KMS-11 (cell line): ENCODE results near the gene CD59.
A peak's percentile ranks its signal among the peaks of the same experiment; 100 is the strongest.

Experiments
- H2AFZ ChIP-seq: fragments of 200-600 bp; sonication (generic); 2 replicates; pipeline ENCODE4 v1.6.1; 2016; ENCODE audit warnings: antibody characterized with exemption, mixed run types, low read depth
- H3K27ac ChIP-seq: fragments of 200-600 bp; sonication (generic); 2 replicates; pipeline ENCODE4 v1.6.1; 2016; ENCODE audit warnings: mild to moderate bottlenecking, mixed run types
- H3K27me3 ChIP-seq: fragments of 200-600 bp; sonication (generic); 2 replicates; pipeline ENCODE4 v1.6.1; 2017; ENCODE audit warnings: mild to moderate bottlenecking, low read depth, mixed run types, moderate library complexity; ENCODE audit not compliant: insufficient read depth
- H3K36me3 ChIP-seq: fragments of 200-600 bp; sonication (generic); 2 replicates; pipeline ENCODE4 v1.6.1; 2017; ENCODE audit warnings: mild to moderate bottlenecking, mixed run types; ENCODE audit not compliant: insufficient read depth
- H3K4me1 ChIP-seq: fragments of 200-600 bp; sonication (generic); 2 replicates; pipeline ENCODE4 v1.6.1; 2016; ENCODE audit warnings: mild to moderate bottlenecking, low read depth, mixed run types; ENCODE audit not compliant: poor library complexity, severe bottlenecking
- H3K4me2 ChIP-seq: fragments of 200-600 bp; sonication (generic); 2 replicates; pipeline ENCODE4 v1.7.0; 2016; ENCODE audit warnings: mild to moderate bottlenecking, mixed run types
- H3K4me3 ChIP-seq: fragments of 200-600 bp; sonication (generic); IDR thresholded peaks from 2 replicates; pipeline ENCODE4 v1.6.1; 2017; ENCODE audit warnings: low read depth, low read length, mixed read lengths; ENCODE audit not compliant: insufficient read depth
- H3K79me2 ChIP-seq: fragments of 200-600 bp; sonication (generic); 2 replicates; pipeline ENCODE4 v1.6.1; 2016; ENCODE audit warnings: low read depth, mixed run types; ENCODE audit not compliant: insufficient read depth
- H3K9ac ChIP-seq: fragments of 200-600 bp; sonication (generic); 2 replicates; pipeline ENCODE4 v1.6.1; 2016; ENCODE audit warnings: mild to moderate bottlenecking, mixed run types
- H4K20me1 ChIP-seq: fragments of 200-600 bp; sonication (generic); 2 replicates; pipeline ENCODE4 v1.6.1; 2016; ENCODE audit warnings: mild to moderate bottlenecking, mixed run types; ENCODE audit not compliant: insufficient read depth
- TF ChIP-seq, protein P1 (sequence below): fragments of 200-600 bp; sonication (generic); conservative IDR thresholded peaks from 2 replicates; pipeline ENCODE4 v1.6.1; 2017; ENCODE audit warnings: low read depth, mild to moderate bottlenecking, antibody characterized with exemption, low read length, moderate library complexity, mixed read lengths

Gene CD59

DNA sequence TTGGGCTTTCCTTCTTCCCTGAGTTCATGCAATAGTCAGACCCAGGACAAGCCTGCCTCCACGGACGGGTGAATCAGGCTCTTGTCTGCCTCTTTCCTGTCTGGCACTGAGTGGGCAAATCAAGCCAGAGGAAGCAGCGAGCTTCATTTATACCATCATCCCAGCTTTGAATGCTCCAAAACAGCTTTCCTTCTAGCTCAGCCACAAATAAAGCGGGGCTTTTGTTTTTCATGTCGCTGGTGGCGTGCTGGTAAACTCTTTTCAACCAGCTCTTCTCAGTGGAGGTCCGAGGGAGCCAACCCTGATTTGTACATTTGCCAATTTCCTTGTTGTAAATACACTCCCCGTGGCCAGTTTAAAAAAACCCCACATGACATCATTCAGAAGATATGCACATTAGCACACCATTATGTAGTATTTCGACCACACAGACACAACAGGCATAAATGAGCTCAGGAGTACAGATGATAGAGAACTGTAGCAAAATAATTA, 44.2 kb downstream of the CD59 start:
- Histone ChIP-seq H3K4me1 (peaks cover 43% of the 10 kb centered on the region), H3K9ac (no peak overlapping the region), H3K36me3 (no peaks in the 10 kb centered on the region), H4K20me1 (no peaks in the 10 kb centered on the region), H3K27me3 (no peaks in the 10 kb centered on the region), H3K27ac (no peak overlapping the region), H3K4me3 (no peak overlapping the region), H3K4me2 (peak overlapping the region; percentile 23; the same call in 1 of the 2 replicates), H2AFZ (no peak overlapping the region), H3K79me2 (no peaks in the 10 kb centered on the region)
- TF ChIP-seq, protein P1, sequence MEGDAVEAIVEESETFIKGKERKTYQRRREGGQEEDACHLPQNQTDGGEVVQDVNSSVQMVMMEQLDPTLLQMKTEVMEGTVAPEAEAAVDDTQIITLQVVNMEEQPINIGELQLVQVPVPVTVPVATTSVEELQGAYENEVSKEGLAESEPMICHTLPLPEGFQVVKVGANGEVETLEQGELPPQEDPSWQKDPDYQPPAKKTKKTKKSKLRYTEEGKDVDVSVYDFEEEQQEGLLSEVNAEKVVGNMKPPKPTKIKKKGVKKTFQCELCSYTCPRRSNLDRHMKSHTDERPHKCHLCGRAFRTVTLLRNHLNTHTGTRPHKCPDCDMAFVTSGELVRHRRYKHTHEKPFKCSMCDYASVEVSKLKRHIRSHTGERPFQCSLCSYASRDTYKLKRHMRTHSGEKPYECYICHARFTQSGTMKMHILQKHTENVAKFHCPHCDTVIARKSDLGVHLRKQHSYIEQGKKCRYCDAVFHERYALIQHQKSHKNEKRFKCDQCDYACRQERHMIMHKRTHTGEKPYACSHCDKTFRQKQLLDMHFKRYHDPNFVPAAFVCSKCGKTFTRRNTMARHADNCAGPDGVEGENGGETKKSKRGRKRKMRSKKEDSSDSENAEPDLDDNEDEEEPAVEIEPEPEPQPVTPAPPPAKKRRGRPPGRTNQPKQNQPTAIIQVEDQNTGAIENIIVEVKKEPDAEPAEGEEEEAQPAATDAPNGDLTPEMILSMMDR: no peak

- H3K36me3 ChIP-seq: no peaks in the 10 kb centered on the region
- H2AFZ ChIP-seq: no peak overlapping the region
- H3K4me2 ChIP-seq: no peak overlapping the region
- H3K4me1 ChIP-seq: peaks cover 43% of the 10 kb centered on the region
- TF ChIP-seq, protein P1: no peak
- no peaks in the 10 kb centered on the region for H4K20me1 ChIP-seq
- no peak overlapping the region for H3K9ac ChIP-seq
- H3K79me2 ChIP-seq: no peaks in the 10 kb centered on the region
- no peak overlapping the region for H3K27ac ChIP-seq
- no peaks in the 10 kb centered on the region for H3K27me3 ChIP-seq
- H3K4me3 ChIP-seq: no peak overlapping the region
Measured at GRCh38 chr11:33691066-33691864, 45.0 kb downstream of the CD59 start.

DNA sequence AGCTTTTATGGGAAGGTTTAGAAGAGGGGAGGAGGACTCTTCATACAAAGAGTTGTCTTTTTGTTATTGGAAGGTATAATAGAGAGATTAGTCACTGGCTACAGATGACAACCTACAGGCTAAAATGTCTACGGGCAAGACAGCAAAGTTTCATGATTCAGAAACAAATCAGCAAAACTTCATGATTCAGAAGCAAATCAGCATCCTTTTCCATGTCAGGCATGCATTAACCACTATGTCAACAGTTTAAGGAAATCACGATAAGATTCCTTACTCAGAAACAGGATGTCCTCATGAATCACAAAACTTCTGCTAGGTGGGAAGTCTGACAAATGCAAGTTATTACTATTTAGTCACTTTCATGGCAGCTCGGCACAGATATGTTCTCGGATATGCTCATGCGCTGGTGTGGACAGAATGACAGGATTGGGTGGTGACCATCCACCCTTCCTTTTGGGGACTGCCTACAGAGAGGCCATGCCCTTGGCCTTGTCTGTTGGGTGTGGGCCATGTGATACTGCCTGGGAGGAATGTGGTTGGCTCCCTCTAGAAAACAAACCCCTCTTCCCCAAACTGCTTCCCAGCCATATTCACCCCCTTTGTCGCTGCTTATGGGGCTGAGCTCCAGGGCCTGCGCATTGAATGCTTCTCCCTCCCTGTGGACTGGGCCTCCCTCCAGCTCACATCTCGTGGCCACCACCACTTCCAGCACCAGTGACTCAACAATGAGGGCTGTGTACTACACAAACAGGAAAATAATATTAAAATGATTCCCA, 45.7 kb downstream of the CD59 start:
- H3K9ac ChIP-seq: no peak overlapping the region
- no peaks in the 10 kb centered on the region for H3K27me3 ChIP-seq
- H3K4me3 ChIP-seq: no peak overlapping the region
- TF ChIP-seq, protein P1: no peak
- H3K27ac ChIP-seq: no peak overlapping the region
- H3K79me2 ChIP-seq: no peaks in the 10 kb centered on the region
- no peaks in the 10 kb centered on the region for H3K36me3 ChIP-seq
- peaks cover 40% of the 10 kb centered on the region for H3K4me1 ChIP-seq
- no peak overlapping the region for H3K4me2 ChIP-seq
- no peaks in the 10 kb centered on the region for H4K20me1 ChIP-seq
- H2AFZ ChIP-seq: no peak overlapping the region

GRCh38 chr11:33689501-33689900, 46.7 kb downstream of the CD59 start:
- H3K9ac ChIP-seq: no peak overlapping the region
- no peak overlapping the region for H3K4me3 ChIP-seq
- no peaks in the 10 kb centered on the region for H3K79me2 ChIP-seq
- peaks cover 30% of the 10 kb centered on the region for H3K4me1 ChIP-seq
- no peak overlapping the region for H2AFZ ChIP-seq
- H3K36me3 ChIP-seq: no peaks in the 10 kb centered on the region
- TF ChIP-seq, protein P1: no peak
- H4K20me1 ChIP-seq: no peaks in the 10 kb centered on the region
- no peak overlapping the region for H3K4me2 ChIP-seq
- H3K27me3 ChIP-seq: no peaks in the 10 kb centered on the region
- no peak overlapping the region for H3K27ac ChIP-seq
